Measurements from ENCODE around the gene DKKL1. TPM values are rescaled to one million over a fixed set of nuclear protein-coding genes. Genes with fewer than 3 reads are reported as not detected.
A peak's percentile ranks its signal among the peaks of the same experiment; 100 is the strongest.

The DKKL1 gene
- total RNA-seq, 2 donors from 2014 or later, result not detected

GRCh38 chr19:49389406-49389805 is 25.7 kb downstream of the DKKL1 start:
- no peak for ATAC-seq
- intact Hi-C loops (cut with DNase I, micrococcal nuclease), result no loop called here
- DNase-seq, result no peak

- ATAC-seq (no peak), DNase-seq (no peak)
- intact Hi-C loops (cut with DNase I, micrococcal nuclease), result loop anchor here in 1 of 2 donors (5.0 kb wide), 1 partner anchor 52 kb away; the partner anchor contains the start of gene SLC17A7
These were observed 26.7 kb downstream of the DKKL1 start for GRCh38 chr19:49390131-49390928.

- DNase-seq (no peak), ATAC-seq (no peak)
- intact Hi-C loops (cut with DNase I, micrococcal nuclease), result loop anchor here in 1 of 2 donors (5.0 kb wide), 1 partner anchor 51 kb away; the partner anchor contains the start of gene SLC17A7
These were observed 27.3 kb downstream of the DKKL1 start for GRCh38 chr19:49390929-49391359.

GRCh38 chr19:49391581-49392399 is 28.1 kb downstream of the DKKL1 start:
- DNase-seq, result peak; percentile 64 to 83
- intact Hi-C loops (cut with DNase I, micrococcal nuclease), result loop anchor here in 1 of 2 donors (5.0 kb wide), 1 partner anchor 51 kb away; the partner anchor contains the start of gene SLC17A7
- ATAC-seq, result peak; percentile 96

- DNase-seq (no peak), ATAC-seq (no peak)
- intact Hi-C loops (cut with DNase I, micrococcal nuclease), result loop anchor here in 1 of 2 donors (5.0 kb wide), 1 partner anchor 48 kb away; the partner anchor contains the start of gene SLC17A7
These were observed 30.2 kb downstream of the DKKL1 start for GRCh38 chr19:49393881-49394280.

- DNase-seq (no peak), ATAC-seq (no peak)
- intact Hi-C loops (cut with DNase I, micrococcal nuclease), result no loop called here
These were observed 32.1 kb downstream of the DKKL1 start for GRCh38 chr19:49395581-49396407.

GRCh38 chr19:49396738-49397505 is 33.2 kb downstream of the DKKL1 start:
- no peak for ATAC-seq
- intact Hi-C loops (cut with DNase I, micrococcal nuclease), result no loop called here
- DNase-seq, result no peak

GRCh38 chr19:49398001-49398615 is 34.4 kb downstream of the DKKL1 start:
- DNase-seq (no peak), ATAC-seq (no peak)
- intact Hi-C loops (cut with DNase I, micrococcal nuclease), result no loop called here

GRCh38 chr19:49398931-49399330 is 35.3 kb downstream of the DKKL1 start:
- intact Hi-C loops (cut with DNase I, micrococcal nuclease), result no loop called here
- DNase-seq (no peak), ATAC-seq (no peak)

GRCh38 chr19:49400029-49400428 is 36.4 kb downstream of the DKKL1 start:
- ATAC-seq (no peak), DNase-seq (no peak)
- intact Hi-C loops (cut with DNase I, micrococcal nuclease), result no loop called here

GRCh38 chr19:49403404-49404187 is 39.9 kb downstream of the DKKL1 start:
- intact Hi-C loops (cut with DNase I, micrococcal nuclease), result no loop called here
- DNase-seq, result no peak
- ATAC-seq, result no peak

GRCh38 chr19:49407079-49407478 is 43.4 kb downstream of the DKKL1 start:
- ATAC-seq, result no peak
- DNase-seq, result no peak
- intact Hi-C loops (cut with DNase I, micrococcal nuclease), result no loop called here

GRCh38 chr19:49407482-49408015 is 43.9 kb downstream of the DKKL1 start:
- ATAC-seq (no peak), DNase-seq (no peak)
- intact Hi-C loops (cut with DNase I, micrococcal nuclease), result no loop called here

GRCh38 chr19:49408816-49409440 is 45.3 kb downstream of the DKKL1 start:
- intact Hi-C loops (cut with DNase I, micrococcal nuclease), result no loop called here
- DNase-seq (no peak), ATAC-seq (no peak)

GRCh38 chr19:49409441-49410029 is 45.9 kb downstream of the DKKL1 start:
- intact Hi-C loops (cut with DNase I, micrococcal nuclease), result no loop called here

More at GRCh38 chr19:49409441-49410029, 45.9 kb downstream of the DKKL1 start:
- DNase-seq (no peak), ATAC-seq (peak; percentile 52)

All from left colon (tissue), 2 donors.